Astrocyte (in vitro differentiated cells and primary cell): Measurements from ENCODE around the gene PSD4. TPM values are rescaled to one million over a fixed set of nuclear protein-coding genes. Genes with fewer than 3 reads are reported as not detected.

Experiments
- DNase-seq: peaks from one replicate; pipeline ENCODE4 v3.0.0-alpha.2; 2010; ENCODE audit warnings: low read depth
- FAIRE-seq: peaks from 2 replicates; lab custom pipeline; 2011; peaks lifted over from hg19 to GRCh38; lab: Jason Lieb, UNC
- H2AFZ ChIP-seq: 2 replicates; pipeline ENCODE4 v1.6.0; 2012; ENCODE audit warnings: low read depth, low read length, inconsistent platforms
- H3K27ac ChIP-seq: 2 replicates; pipeline ENCODE4 v1.5.1; 2011; ENCODE audit warnings: low read depth, low read length, inconsistent platforms
- H3K27me3 ChIP-seq: 2 replicates; pipeline ENCODE4 v1.6.0; 2011; ENCODE audit warnings: low read length, inconsistent platforms; ENCODE audit not compliant: insufficient read depth
- H3K36me3 ChIP-seq: 2 replicates; pipeline ENCODE4 v1.5.1; 2011; ENCODE audit warnings: low read length, inconsistent platforms; ENCODE audit not compliant: insufficient read depth
- H3K4me1 ChIP-seq: 2 replicates; pipeline ENCODE4 v1.5.1; 2011; ENCODE audit warnings: low read length, inconsistent platforms; ENCODE audit not compliant: insufficient read depth
- H3K4me2 ChIP-seq: 2 replicates; pipeline ENCODE4 v1.6.0; 2012; ENCODE audit warnings: low read length, inconsistent platforms
- H3K4me3 ChIP-seq: 2 replicates; pipeline ENCODE4 v1.5.1; 2011; ENCODE audit warnings: low read depth, mild to moderate bottlenecking, low read length, inconsistent platforms; ENCODE audit not compliant: insufficient read depth
- H3K79me2 ChIP-seq: 2 replicates; pipeline ENCODE4 v1.6.0; 2012; ENCODE audit warnings: mild to moderate bottlenecking, low read length, inconsistent platforms; ENCODE audit not compliant: insufficient read depth
- H3K9ac ChIP-seq: 2 replicates; pipeline ENCODE4 v1.6.0; 2012; ENCODE audit warnings: mild to moderate bottlenecking, low read length, inconsistent platforms
- H3K9me3 ChIP-seq: 2 replicates; pipeline ENCODE4 v1.5.1; 2012; ENCODE audit warnings: low read depth, mild to moderate bottlenecking, low read length, inconsistent platforms; ENCODE audit not compliant: insufficient read depth
- H4K20me1 ChIP-seq: 2 replicates; pipeline ENCODE4 v1.6.0; 2012; ENCODE audit warnings: low read length, inconsistent platforms; ENCODE audit not compliant: insufficient read depth
- H3K27ac Mint-ChIP-seq: one replicate; pipeline ENCODE4 v1.8.0; 2021; ENCODE audit warnings: mild to moderate bottlenecking, mixed read lengths; ENCODE audit not compliant: unreplicated experiment
- H3K27me3 Mint-ChIP-seq: one replicate; pipeline ENCODE4 v1.8.0; 2021; ENCODE audit warnings: low read depth, mixed read lengths; ENCODE audit not compliant: unreplicated experiment
- H3K36me3 Mint-ChIP-seq: one replicate; pipeline ENCODE4 v1.8.0; 2021; ENCODE audit warnings: low read depth, mixed read lengths; ENCODE audit not compliant: unreplicated experiment
- H3K4me1 Mint-ChIP-seq: one replicate; pipeline ENCODE4 v1.8.0; 2021; ENCODE audit warnings: low read depth, mixed read lengths; ENCODE audit not compliant: unreplicated experiment
- H3K4me3 Mint-ChIP-seq: one replicate; pipeline ENCODE4 v1.8.0; 2021; ENCODE audit warnings: mild to moderate bottlenecking, moderate library complexity, mixed read lengths; ENCODE audit not compliant: unreplicated experiment
- H3K9me3 Mint-ChIP-seq: one replicate; pipeline ENCODE4 v1.8.0; 2021; ENCODE audit warnings: mild to moderate bottlenecking, mixed read lengths; ENCODE audit not compliant: unreplicated experiment
- EZH2 ChIP-seq: IDR thresholded peaks from 2 replicates; pipeline ENCODE4 v1.6.1; 2012; ENCODE audit warnings: mild to moderate bottlenecking, low read length, inconsistent platforms; ENCODE audit not compliant: insufficient read depth
- total RNA-seq: library from RNA; stranded (reverse); gene quantifications from 2 replicates; pipeline ENCODE4 v1.2.1, GENCODE V29; 2021
- TF ChIP-seq, protein P1 (sequence below): IDR thresholded peaks from 2 replicates; pipeline ENCODE4 v1.5.1; 2011; ENCODE audit warnings: low read depth, mild to moderate bottlenecking, inconsistent platforms, low read length, moderate library complexity; ENCODE audit not compliant: insufficient read depth

The PSD4 gene
- total RNA-seq, 1 donor from 2014 or later = 4.0 TPM

DNA sequence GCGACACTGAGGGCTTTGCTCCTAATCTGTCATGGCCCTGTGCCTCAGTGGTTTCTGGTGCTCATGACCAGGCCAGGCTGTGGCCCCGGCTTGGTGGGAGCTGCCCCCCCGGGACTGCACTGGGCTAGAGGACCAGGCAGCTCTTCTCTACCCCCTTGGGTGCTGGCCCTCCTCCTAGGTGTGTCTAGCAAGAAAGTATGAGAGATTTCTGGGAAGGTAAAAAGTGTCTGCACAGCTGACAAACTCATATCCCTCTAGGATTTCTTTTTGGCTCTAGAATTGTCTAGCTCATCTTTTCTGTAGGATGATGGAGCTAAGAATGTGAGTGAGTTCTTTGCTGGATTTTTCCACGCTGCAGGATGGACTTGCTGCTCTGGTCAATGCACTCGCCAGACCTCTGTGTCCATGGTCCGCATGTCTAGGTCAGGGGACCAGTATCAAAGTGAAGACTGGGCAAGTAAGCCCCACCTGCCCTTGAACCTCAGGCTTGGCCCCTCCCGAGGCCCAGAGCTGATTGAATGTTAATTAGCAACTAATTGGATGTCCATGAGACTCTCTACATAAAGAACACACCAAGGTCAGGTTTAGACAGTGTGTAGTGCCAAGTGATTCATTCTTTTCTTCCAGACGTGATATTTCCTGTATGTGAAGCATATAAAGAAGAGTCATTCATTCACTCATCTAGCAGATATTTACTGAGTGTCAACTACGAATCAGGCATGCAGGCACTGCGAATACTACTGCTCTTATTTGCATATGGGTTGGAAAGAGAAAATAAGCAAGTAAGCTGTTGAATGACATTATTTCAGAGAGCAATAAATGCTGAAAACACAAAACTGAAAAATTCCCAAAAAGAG is 15.6 kb upstream of the PSD4 start:
- Mint-ChIP-seq H3K27me3 (peaks cover 14% of the 10 kb centered on the region), H3K36me3 (no peaks in the 10 kb centered on the region), H3K4me3 (peak overlapping the region; percentile 88), H3K27ac (peak overlapping the region; percentile 75), H3K4me1 (peaks cover 8% of the 10 kb centered on the region), H3K9me3 (no peaks in the 10 kb centered on the region)
- Histone ChIP-seq H2AFZ (peak overlapping the region; percentile 92), H3K27me3 (no peaks in the 10 kb centered on the region), H3K9ac (peak overlapping the region; percentile 82), H3K36me3 (no peaks in the 10 kb centered on the region), H3K9me3 (no peaks in the 10 kb centered on the region), H3K4me3 (peak overlapping the region; percentile 69), H3K4me1 (peaks cover 20% of the 10 kb centered on the region), H3K27ac (peak overlapping the region; percentile 58), H3K4me2 (peak overlapping the region; percentile 87), H4K20me1 (no peaks in the 10 kb centered on the region), H3K79me2 (no peaks in the 10 kb centered on the region)
- FAIRE-seq = peak; percentile 64
- no peak for TF ChIP-seq EZH2
- TF ChIP-seq, protein P1, sequence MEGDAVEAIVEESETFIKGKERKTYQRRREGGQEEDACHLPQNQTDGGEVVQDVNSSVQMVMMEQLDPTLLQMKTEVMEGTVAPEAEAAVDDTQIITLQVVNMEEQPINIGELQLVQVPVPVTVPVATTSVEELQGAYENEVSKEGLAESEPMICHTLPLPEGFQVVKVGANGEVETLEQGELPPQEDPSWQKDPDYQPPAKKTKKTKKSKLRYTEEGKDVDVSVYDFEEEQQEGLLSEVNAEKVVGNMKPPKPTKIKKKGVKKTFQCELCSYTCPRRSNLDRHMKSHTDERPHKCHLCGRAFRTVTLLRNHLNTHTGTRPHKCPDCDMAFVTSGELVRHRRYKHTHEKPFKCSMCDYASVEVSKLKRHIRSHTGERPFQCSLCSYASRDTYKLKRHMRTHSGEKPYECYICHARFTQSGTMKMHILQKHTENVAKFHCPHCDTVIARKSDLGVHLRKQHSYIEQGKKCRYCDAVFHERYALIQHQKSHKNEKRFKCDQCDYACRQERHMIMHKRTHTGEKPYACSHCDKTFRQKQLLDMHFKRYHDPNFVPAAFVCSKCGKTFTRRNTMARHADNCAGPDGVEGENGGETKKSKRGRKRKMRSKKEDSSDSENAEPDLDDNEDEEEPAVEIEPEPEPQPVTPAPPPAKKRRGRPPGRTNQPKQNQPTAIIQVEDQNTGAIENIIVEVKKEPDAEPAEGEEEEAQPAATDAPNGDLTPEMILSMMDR = no peak
- peak; percentile 67 for DNase-seq

DNA sequence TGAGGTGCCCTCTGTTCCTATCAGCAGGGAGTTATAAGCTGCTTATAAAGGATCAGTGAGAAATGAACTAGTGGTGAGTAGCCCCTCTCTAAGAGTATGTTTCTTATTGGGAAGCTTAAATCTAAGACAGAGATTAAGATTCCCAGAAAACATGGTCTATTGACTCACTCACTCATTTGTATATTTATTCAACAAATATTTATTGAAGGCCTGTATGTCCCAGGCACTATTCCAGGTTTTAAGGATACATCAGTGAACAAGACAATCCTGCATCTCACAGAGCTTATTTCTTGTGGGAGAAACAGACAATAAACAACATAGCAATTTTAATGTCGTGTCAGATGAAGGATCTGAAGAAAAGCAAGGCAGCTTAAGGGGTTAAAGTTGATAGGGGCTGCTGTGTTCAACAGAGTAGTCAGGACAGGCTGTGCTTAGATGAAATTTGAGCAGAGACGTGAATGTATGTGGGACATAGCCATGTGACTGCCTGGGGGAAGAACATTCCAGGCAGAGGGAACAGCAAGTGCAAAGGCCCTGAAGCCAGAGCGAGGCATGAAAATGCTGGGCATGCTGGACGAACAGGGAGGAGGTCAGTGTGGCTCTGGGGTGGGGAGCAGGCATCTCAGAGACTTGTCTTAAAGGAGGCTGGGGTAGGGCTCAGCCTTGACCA is 14.8 kb upstream of the PSD4 start:
- TF ChIP-seq EZH2 = no peak
- TF ChIP-seq, protein P1 = no peak
- Histone ChIP-seq H3K9ac (peak overlapping the region; percentile 59), H3K79me2 (no peaks in the 10 kb centered on the region), H3K27me3 (no peaks in the 10 kb centered on the region), H3K9me3 (no peaks in the 10 kb centered on the region), H3K4me1 (peaks cover 20% of the 10 kb centered on the region), H3K27ac (peak overlapping the region; percentile 58), H4K20me1 (no peaks in the 10 kb centered on the region), H3K36me3 (no peaks in the 10 kb centered on the region), H2AFZ (no peak overlapping the region), H3K4me2 (peak overlapping the region; percentile 87), H3K4me3 (peak overlapping the region; percentile 30)
- Mint-ChIP-seq H3K27ac (no peak overlapping the region), H3K36me3 (no peaks in the 10 kb centered on the region), H3K4me3 (no peak overlapping the region), H3K27me3 (peaks cover 14% of the 10 kb centered on the region), H3K4me1 (peaks cover 8% of the 10 kb centered on the region), H3K9me3 (no peaks in the 10 kb centered on the region)
- DNase-seq (no peak), FAIRE-seq (no peak)
